Adrenal gland (tissue), 5 donors: Measurements from ENCODE around the gene CELF5.

Experiments used
- CTCF ChIP-seq, 6 experiments: fragments of 450-650 bp in 4 of 6; fragments of 200-600 bp in 2 of 6; sonication (generic) in 1 of 6; IDR thresholded peaks; 1 replicate in 5 of 6; 2 replicates in 1 of 6; pipeline versions ENCODE4 v1.5.1 to v1.8.0; 2016 to 2021; ENCODE audit warnings: antibody characterized with exemption in 6 of 6, mild to moderate bottlenecking in 2 of 6, moderate library complexity in 1 of 6
- POLR2A ChIP-seq, 2 donors: fragments of 450-650 bp; IDR thresholded peaks; one replicate each; pipeline ENCODE4 v1.6.1; 2017; ENCODE audit warnings: antibody characterized with exemption in 2 of 2, mild to moderate bottlenecking in 2 of 2, moderate library complexity in 1 of 2
- donor health status: DM: no; HTN: no; CAD: no.

- TF ChIP-seq CTCF (IDR thresholded peaks at IDR 0.05) (no peak), POLR2A (IDR thresholded peaks at IDR 0.05) (no peak)
Observed at GRCh38 chr19:3277649-3278048, 53.2 kb downstream of the CELF5 start.
